ENCODE measurements around the gene QPCTL.

DNA sequence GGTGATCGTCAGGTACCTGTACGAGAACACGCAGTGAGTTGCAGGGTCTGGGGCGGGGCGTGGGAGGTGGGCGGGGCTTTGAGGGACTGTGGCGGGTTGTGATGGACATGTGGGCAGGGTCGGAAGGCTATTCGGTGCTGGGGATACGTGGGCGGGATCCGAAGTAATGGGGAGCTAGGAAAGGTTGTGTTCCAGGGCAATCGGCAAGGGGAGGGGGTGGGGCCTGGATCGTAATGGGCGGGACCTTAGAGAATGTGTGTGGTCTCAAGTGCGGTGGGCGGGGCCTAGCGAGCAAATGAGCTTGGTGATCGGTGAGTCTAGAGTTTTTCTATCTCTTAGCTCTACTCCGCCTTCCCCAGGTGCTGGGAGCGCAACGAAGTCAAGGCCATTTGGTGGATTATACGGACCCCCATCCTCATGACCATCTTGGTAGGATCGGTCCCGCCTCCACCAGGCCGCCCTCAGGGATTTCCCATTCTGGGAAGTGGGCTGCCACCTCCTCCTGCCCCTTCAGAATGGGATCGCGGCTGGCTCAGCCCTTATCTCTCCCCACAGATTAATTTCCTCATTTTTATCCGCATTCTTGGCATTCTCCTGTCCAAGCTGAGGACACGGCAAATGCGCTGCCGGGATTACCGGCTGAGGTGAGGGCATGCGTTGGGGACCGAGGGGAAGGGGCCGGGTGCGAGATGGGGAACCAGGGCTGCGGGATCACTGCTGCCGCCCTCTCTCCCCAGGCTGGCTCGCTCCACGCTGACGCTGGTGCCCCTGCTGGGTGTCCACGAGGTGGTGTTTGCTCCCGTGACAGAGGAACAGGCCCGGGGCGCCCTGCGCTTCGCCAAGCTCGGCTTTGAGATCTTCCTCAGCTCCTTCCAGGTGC is 14.9 kb upstream of the QPCTL start:
- TF ChIP-seq, protein P1, sequence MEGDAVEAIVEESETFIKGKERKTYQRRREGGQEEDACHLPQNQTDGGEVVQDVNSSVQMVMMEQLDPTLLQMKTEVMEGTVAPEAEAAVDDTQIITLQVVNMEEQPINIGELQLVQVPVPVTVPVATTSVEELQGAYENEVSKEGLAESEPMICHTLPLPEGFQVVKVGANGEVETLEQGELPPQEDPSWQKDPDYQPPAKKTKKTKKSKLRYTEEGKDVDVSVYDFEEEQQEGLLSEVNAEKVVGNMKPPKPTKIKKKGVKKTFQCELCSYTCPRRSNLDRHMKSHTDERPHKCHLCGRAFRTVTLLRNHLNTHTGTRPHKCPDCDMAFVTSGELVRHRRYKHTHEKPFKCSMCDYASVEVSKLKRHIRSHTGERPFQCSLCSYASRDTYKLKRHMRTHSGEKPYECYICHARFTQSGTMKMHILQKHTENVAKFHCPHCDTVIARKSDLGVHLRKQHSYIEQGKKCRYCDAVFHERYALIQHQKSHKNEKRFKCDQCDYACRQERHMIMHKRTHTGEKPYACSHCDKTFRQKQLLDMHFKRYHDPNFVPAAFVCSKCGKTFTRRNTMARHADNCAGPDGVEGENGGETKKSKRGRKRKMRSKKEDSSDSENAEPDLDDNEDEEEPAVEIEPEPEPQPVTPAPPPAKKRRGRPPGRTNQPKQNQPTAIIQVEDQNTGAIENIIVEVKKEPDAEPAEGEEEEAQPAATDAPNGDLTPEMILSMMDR (IDR thresholded peaks at IDR 0.05), result peak in 1 of 4 experiments; percentile 43
- peak; percentile 21 for TF ChIP-seq POLR2A (IDR thresholded peaks at IDR 0.05)
- TF ChIP-seq POLR2AphosphoS5 (IDR thresholded peaks at IDR 0.05), result no peak

Data from prostate gland (tissue), 2 donors.